ENCODE data around the gene DMRT3.

DNA sequence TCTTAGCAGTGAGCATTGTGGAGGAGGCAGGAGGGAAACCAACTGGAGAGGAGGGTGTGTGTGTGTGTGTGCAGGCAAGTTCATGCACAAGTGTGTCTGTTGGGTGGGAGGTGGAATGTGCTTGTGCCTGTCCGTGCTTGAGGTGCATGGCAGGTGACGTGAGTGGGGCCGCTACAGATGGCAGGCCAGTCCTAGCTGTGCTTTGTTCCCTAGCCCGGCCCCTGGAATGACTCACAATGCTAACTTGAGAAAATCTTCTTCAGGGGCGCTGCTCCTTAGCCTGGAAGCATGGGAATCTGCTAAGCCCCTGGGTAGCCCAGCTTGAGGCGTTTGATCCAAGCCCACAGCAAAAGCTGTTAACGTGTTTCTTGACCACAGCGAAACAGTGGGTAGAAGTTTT, 48.7 kb downstream of the DMRT3 start:
- TF ChIP-seq, protein P1, sequence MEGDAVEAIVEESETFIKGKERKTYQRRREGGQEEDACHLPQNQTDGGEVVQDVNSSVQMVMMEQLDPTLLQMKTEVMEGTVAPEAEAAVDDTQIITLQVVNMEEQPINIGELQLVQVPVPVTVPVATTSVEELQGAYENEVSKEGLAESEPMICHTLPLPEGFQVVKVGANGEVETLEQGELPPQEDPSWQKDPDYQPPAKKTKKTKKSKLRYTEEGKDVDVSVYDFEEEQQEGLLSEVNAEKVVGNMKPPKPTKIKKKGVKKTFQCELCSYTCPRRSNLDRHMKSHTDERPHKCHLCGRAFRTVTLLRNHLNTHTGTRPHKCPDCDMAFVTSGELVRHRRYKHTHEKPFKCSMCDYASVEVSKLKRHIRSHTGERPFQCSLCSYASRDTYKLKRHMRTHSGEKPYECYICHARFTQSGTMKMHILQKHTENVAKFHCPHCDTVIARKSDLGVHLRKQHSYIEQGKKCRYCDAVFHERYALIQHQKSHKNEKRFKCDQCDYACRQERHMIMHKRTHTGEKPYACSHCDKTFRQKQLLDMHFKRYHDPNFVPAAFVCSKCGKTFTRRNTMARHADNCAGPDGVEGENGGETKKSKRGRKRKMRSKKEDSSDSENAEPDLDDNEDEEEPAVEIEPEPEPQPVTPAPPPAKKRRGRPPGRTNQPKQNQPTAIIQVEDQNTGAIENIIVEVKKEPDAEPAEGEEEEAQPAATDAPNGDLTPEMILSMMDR (conservative IDR thresholded peaks at IDR 0.05 in 1 of 2, IDR thresholded peaks at IDR 0.05 in 1 of 2; ENCODE audit: low read depth in 1 of 2, low read length in 2 of 2): no peak
- no peak for TF ChIP-seq EZH2 (IDR thresholded peaks at IDR 0.05; ENCODE audit: low read length, missing control alignments)

All from fibroblast of lung (primary cell).